Right renal cortex interstitium (tissue), 3 donors: ENCODE results near the gene RNFT2. TPM values are rescaled to one million over a fixed set of nuclear protein-coding genes. Genes with fewer than 3 reads are reported as not detected.
"Not testable (repeated sequence)": the region's sequence is repeated elsewhere in the genome, so short reads cannot be mapped to it uniquely, and the experiment has no call there.

Experiments used
- DNase-seq, 3 donors: peaks; one replicate each; pipeline ENCODE4 v3.0.0-alpha.2; 2013; ENCODE audit warnings: low read depth in 3 of 3, low spot score in 2 of 3
- polyA plus RNA-seq, 3 donors: library from polyadenylated mRNA; unstranded; fragments of 120-200 nt; gene quantifications; one replicate each; pipeline ENCODE4 v1.2.1, GENCODE V29; 2013; ENCODE audit not compliant: insufficient read length in 3 of 3

Gene RNFT2
- polyA plus RNA-seq, 3 donors, result 4.8 to 6.4 (median 5.2) TPM

- DNase-seq, result no peak
These were observed 1.3 kb downstream of the RNFT2 start for GRCh38 chr12:116739381-116739887.

GRCh38 chr12:116742787-116743186 is 4.7 kb downstream of the RNFT2 start:
- DNase-seq, result not testable (repeated sequence)

GRCh38 chr12:116744766-116745165 is 6.7 kb downstream of the RNFT2 start:
- DNase-seq, result no peak

GRCh38 chr12:116745554-116745953 is 7.4 kb downstream of the RNFT2 start:
- DNase-seq, result no peak

GRCh38 chr12:116749884-116750283 is 11.8 kb downstream of the RNFT2 start:
- no peak for DNase-seq

GRCh38 chr12:116750298-116750697 is 12.2 kb downstream of the RNFT2 start:
- DNase-seq, result no peak

GRCh38 chr12:116754097-116754496 is 16.0 kb downstream of the RNFT2 start:
- not testable (repeated sequence) for DNase-seq

GRCh38 chr12:116754783-116755182 is 16.7 kb downstream of the RNFT2 start:
- DNase-seq, result not testable (repeated sequence)

GRCh38 chr12:116759783-116760621 is 21.9 kb downstream of the RNFT2 start:
- no peak for DNase-seq

- no peak for DNase-seq
These were observed 22.5 kb downstream of the RNFT2 start for GRCh38 chr12:116760622-116761020.

- no peak for DNase-seq
These were observed 23.4 kb downstream of the RNFT2 start for GRCh38 chr12:116761499-116761898.

- DNase-seq, result no peak
These were observed 27.2 kb downstream of the RNFT2 start for GRCh38 chr12:116765271-116765670.

- DNase-seq, result no peak
These were observed 28.2 kb downstream of the RNFT2 start for GRCh38 chr12:116766285-116766684.

GRCh38 chr12:116766746-116767145 is 28.6 kb downstream of the RNFT2 start:
- DNase-seq, result no peak

- DNase-seq, result no peak
These were observed 33.5 kb downstream of the RNFT2 start for GRCh38 chr12:116771651-116772050.

- DNase-seq, result no peak
These were observed 35.2 kb downstream of the RNFT2 start for GRCh38 chr12:116773276-116773731.

GRCh38 chr12:116774020-116774419 is 35.9 kb downstream of the RNFT2 start:
- DNase-seq, result no peak

- DNase-seq, result no peak
These were observed 39.1 kb downstream of the RNFT2 start for GRCh38 chr12:116777245-116777644.

- no peak for DNase-seq
These were observed 41.5 kb downstream of the RNFT2 start for GRCh38 chr12:116779597-116779996.

GRCh38 chr12:116780942-116781341 is 42.8 kb downstream of the RNFT2 start:
- no peak for DNase-seq

- no peak for DNase-seq
These were observed 45.6 kb downstream of the RNFT2 start for GRCh38 chr12:116783525-116784237.

- no peak for DNase-seq
These were observed 46.1 kb downstream of the RNFT2 start for GRCh38 chr12:116784238-116784612.
